Measurements from ENCODE around the gene DLEC1.

DNA sequence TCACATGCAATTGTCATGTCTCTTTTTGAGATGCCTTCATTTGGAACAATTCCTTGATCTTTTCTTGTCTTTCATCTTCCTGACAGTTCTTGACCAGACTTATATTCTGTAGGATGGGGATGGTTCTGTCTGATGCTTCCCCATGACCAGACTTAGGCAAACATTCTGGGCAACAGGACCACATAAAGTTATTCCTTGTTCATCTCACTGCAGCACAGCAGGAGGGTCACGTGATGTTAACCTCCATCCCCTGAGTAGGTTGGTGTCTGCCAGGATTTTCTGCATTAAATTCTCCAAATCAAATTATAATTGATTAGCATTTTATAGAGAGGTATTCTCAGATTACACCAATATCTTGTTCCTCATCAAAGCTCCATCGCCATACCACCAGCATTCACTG lies 7.8 kb downstream of the DLEC1 start:
- TF ChIP-seq ZNF317 (CRISPR knock-in tag; IDR thresholded peaks at IDR 0.05; ENCODE audit: borderline replicate concordance, low read depth) = no peak
- TF ChIP-seq CTCF (IDR thresholded peaks at IDR 0.05) = no peak
- TF ChIP-seq, protein P1, sequence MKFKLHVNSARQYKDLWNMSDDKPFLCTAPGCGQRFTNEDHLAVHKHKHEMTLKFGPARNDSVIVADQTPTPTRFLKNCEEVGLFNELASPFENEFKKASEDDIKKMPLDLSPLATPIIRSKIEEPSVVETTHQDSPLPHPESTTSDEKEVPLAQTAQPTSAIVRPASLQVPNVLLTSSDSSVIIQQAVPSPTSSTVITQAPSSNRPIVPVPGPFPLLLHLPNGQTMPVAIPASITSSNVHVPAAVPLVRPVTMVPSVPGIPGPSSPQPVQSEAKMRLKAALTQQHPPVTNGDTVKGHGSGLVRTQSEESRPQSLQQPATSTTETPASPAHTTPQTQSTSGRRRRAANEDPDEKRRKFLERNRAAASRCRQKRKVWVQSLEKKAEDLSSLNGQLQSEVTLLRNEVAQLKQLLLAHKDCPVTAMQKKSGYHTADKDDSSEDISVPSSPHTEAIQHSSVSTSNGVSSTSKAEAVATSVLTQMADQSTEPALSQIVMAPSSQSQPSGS (CRISPR knock-in tag; IDR thresholded peaks at IDR 0.05; ENCODE audit: borderline replicate concordance, low read depth) = no peak
- TF ChIP-seq, protein P2, sequence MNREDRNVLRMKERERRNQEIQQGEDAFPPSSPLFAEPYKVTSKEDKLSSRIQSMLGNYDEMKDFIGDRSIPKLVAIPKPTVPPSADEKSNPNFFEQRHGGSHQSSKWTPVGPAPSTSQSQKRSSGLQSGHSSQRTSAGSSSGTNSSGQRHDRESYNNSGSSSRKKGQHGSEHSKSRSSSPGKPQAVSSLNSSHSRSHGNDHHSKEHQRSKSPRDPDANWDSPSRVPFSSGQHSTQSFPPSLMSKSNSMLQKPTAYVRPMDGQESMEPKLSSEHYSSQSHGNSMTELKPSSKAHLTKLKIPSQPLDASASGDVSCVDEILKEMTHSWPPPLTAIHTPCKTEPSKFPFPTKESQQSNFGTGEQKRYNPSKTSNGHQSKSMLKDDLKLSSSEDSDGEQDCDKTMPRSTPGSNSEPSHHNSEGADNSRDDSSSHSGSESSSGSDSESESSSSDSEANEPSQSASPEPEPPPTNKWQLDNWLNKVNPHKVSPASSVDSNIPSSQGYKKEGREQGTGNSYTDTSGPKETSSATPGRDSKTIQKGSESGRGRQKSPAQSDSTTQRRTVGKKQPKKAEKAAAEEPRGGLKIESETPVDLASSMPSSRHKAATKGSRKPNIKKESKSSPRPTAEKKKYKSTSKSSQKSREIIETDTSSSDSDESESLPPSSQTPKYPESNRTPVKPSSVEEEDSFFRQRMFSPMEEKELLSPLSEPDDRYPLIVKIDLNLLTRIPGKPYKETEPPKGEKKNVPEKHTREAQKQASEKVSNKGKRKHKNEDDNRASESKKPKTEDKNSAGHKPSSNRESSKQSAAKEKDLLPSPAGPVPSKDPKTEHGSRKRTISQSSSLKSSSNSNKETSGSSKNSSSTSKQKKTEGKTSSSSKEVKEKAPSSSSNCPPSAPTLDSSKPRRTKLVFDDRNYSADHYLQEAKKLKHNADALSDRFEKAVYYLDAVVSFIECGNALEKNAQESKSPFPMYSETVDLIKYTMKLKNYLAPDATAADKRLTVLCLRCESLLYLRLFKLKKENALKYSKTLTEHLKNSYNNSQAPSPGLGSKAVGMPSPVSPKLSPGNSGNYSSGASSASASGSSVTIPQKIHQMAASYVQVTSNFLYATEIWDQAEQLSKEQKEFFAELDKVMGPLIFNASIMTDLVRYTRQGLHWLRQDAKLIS (CRISPR knock-in tag; IDR thresholded peaks at IDR 0.05; ENCODE audit: borderline replicate concordance) = no peak
- TF ChIP-seq, protein P3, sequence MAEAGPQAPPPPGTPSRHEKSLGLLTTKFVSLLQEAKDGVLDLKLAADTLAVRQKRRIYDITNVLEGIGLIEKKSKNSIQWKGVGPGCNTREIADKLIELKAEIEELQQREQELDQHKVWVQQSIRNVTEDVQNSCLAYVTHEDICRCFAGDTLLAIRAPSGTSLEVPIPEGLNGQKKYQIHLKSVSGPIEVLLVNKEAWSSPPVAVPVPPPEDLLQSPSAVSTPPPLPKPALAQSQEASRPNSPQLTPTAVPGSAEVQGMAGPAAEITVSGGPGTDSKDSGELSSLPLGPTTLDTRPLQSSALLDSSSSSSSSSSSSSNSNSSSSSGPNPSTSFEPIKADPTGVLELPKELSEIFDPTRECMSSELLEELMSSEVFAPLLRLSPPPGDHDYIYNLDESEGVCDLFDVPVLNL (CRISPR knock-in tag; IDR thresholded peaks at IDR 0.05; ENCODE audit: borderline replicate concordance, low read depth) = no peak
- no peak for TF ChIP-seq MAX (CRISPR knock-in tag; IDR thresholded peaks at IDR 0.05)

Data from WTC11 (cell line).